Neural cell (in vitro differentiated cells): ENCODE measurements around the gene PCSK4.

Experiments
- CTCF ChIP-seq: fragments of 450-650 bp; IDR thresholded peaks from 2 replicates; pipeline ENCODE4 v1.5.1; 2014; ENCODE audit warnings: antibody characterized with exemption, mild to moderate bottlenecking, moderate library complexity; ENCODE audit not compliant: poor library complexity, severe bottlenecking
- EP300 ChIP-seq: fragments of 450-650 bp; conservative IDR thresholded peaks from 2 replicates; pipeline ENCODE4 v1.6.1; 2014; ENCODE audit warnings: antibody characterized with exemption, mild to moderate bottlenecking, moderate library complexity; ENCODE audit not compliant: poor library complexity, severe bottlenecking
- EZH2 ChIP-seq: fragments of 200-600, 300-800 bp; shearing (Covaris generic), sonication (generic); IDR thresholded peaks from 2 replicates; pipeline ENCODE4 v1.6.1; 2014; ENCODE audit warnings: antibody characterized with exemption, low read length, borderline replicate concordance, mild to moderate bottlenecking; ENCODE audit not compliant: insufficient read depth, poor library complexity, severe bottlenecking
- MXI1 ChIP-seq: fragments of 450-650 bp; conservative IDR thresholded peaks from 2 replicates; pipeline ENCODE4 v1.6.1; 2014; ENCODE audit warnings: antibody characterized with exemption, mild to moderate bottlenecking; ENCODE audit not compliant: poor library complexity, severe bottlenecking
- RAD21 ChIP-seq: fragments of 450-650 bp; conservative IDR thresholded peaks from 2 replicates; pipeline ENCODE4 v1.6.1; 2014; ENCODE audit warnings: antibody characterized with exemption, mild to moderate bottlenecking, moderate library complexity
- SMC3 ChIP-seq: fragments of 450-650 bp; conservative IDR thresholded peaks from 2 replicates; pipeline ENCODE4 v1.6.1; 2014; ENCODE audit warnings: antibody characterized with exemption, mild to moderate bottlenecking, moderate library complexity; ENCODE audit not compliant: poor library complexity
- TAF1 ChIP-seq: IDR thresholded peaks from 2 replicates; pipeline ENCODE4 v1.6.1; 2012; ENCODE audit warnings: low read depth

GRCh38 chr19:1434577-1435060, 55.5 kb downstream of the PCSK4 start:
- TF ChIP-seq CTCF = no peak
- TF ChIP-seq EP300 = no peak
- no peak for TF ChIP-seq SMC3
- no peak for TF ChIP-seq RAD21
- TF ChIP-seq EZH2 = no peak
- TF ChIP-seq MXI1 = no peak
- TF ChIP-seq TAF1 = no peak
